Mononuclear cell (primary cell): ENCODE data around the gene AGO1. TPM values are rescaled to one million over a fixed set of nuclear protein-coding genes. Genes with fewer than 3 reads are reported as not detected.

ENCODE experiments used
- H3K27me3 ChIP-seq: 2 replicates; pipeline ENCODE4 v1.6.0; 2011; ENCODE audit warnings: low read length, control low read depth; ENCODE audit not compliant: insufficient read depth
- H3K4me1 ChIP-seq: 2 replicates; pipeline ENCODE4 v1.5.1; 2011; ENCODE audit warnings: mild to moderate bottlenecking, low read length, control low read depth; ENCODE audit not compliant: insufficient read depth
- H3K4me3 ChIP-seq: 2 replicates; pipeline ENCODE4 v1.5.1; 2011; ENCODE audit warnings: mild to moderate bottlenecking, low read length, moderate library complexity
- H3K9me3 ChIP-seq: 2 replicates; pipeline ENCODE4 v1.5.1; 2011; ENCODE audit warnings: low read depth, mild to moderate bottlenecking, control low read depth, low read length
- total RNA-seq: library from RNA; depleted of rRNA; stranded (reverse); fragments of >200 nt; gene quantifications from one replicate; pipeline ENCODE4 v1.2.3, GENCODE V29; 2012

Gene AGO1
- total RNA-seq, 1 donor, result 19.0 TPM

DNA sequence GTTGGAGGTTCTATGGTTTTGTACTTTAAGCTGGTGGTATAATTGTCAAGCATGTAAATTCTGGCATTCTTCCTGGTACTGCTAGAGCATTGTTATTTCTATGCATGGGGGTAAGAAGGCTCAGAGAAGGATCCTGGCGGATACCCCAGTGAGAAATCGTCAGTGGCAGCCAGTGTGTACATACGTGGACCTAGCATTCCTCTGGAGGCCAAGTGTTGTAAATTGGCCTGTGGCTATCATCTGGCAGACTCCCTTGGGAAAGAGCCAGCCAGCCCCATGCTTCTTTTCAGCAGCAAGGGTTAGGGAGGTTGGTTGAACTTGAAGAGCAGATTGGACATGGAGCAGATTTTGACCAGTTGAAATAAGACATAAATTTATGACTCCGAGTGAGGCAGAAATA is 42.7 kb downstream of the AGO1 start:
- H3K4me1 ChIP-seq, result peaks cover 7% of the 10 kb centered on the region
- no peak overlapping the region for H3K4me3 ChIP-seq
- H3K27me3 ChIP-seq, result no peaks in the 10 kb centered on the region
- no peaks in the 10 kb centered on the region for H3K9me3 ChIP-seq

DNA sequence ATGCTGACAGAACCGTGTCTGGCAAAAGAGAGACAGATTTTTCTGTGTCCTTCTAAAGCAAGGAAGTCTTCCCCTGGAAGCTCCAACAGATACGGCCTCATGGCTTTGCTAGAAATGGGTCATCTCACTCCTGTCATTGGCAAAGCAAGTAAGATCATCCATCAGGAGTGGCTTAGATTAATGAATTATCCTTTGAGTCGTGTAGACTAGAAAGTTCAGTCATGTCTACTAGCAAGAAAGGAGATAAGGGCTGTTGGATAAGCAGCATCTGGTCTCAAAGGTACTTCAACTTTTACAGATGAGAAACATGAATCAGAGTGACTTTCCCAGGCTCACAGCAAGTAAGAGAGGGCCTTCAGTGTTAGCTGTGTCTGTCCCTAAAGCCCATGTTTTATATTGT is 44.5 kb downstream of the AGO1 start:
- peaks cover 18% of the 10 kb centered on the region for H3K4me1 ChIP-seq
- no peak overlapping the region for H3K4me3 ChIP-seq

DNA sequence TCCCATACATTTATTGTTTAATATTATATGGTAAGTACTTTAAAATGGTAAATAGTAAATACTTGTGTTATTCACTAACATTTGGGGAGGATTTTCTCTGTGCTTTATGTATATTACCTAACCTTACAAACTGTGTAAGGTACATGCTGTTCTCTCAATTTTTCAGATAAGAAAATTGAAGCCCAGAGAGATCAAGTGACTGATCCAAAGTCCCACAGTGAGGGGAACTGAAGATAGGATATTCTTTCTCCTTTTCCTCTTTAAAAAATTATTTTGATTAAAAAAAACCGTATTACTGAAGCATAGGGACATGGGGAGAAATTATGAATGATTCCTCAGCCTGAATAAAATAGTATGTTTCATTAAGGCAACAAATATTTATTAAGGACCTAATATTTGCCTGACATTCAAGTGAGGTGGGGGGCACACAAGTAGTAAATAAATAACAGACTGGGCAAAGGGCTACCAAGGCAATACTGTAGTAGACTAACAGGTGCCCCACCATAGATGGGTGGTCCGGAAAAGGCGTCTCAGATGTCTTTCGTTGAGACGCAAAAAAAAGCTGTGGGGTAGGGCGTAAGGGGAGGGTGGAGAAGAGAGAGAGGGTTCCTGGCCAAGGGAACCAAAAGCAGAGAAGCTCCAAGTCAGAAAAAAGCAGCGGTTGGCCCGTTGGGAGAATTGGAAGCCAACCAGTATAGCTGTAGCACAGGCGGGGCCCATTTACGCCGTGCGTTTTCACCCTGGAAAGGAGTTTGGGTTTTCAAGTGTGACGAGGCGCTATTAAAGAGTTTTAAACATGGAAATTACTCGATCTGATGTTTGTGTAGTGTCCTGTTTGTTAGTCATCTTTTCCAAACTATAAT is 47.0 kb downstream of the AGO1 start:
- Histone ChIP-seq H3K27me3 (no peaks in the 10 kb centered on the region), H3K9me3 (no peaks in the 10 kb centered on the region), H3K4me3 (peak overlapping the region; percentile 86), H3K4me1 (peaks cover 24% of the 10 kb centered on the region)

More for the DNA sequence above, 44.5 kb downstream of the AGO1 start:
- H3K27me3 ChIP-seq, result no peaks in the 10 kb centered on the region
- no peaks in the 10 kb centered on the region for H3K9me3 ChIP-seq

DNA sequence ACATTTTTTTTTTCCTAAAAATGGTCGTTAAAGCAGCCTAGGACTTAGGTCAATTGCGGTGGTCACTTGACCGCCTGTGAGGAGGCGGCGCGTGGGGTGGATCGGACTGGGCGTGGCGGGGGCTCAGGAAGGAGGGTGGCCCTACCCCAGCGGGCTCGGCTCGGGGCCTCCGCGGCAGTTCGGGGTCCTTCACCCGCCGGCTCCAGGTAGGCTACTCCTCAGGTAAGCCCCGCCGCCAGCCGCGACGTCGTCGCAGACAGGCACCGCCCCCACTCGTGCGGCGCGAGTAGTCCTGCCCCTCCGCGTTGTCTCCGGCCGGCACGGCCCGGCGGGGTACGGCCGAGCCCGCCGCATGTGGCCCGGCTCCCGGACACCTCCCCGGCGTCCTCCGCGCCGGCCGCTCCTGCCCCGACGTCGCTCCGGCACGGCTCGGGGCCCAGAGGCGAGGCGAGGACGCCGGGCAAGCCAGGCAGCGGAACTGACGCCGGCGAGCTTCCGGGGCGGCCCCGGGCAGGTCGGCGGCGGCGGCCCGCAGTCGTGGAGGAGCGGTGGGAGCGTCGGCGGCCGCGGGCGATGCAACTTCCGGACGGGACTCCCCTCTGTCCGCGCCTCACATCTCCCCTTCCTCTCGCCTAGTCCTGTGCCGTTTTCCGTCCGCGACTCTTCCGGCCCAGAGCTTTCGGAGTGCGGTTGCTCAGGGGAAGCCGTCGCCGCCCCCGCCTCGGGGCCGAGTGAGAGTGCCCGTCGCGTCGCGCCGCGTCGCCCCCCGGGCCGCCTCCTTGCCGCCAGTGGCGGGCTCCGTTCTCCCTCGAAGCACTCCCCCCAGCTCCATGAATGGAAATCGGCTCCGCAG is 47.8 kb downstream of the AGO1 start, which contains the start of gene AGO3:
Gene AGO3 (plus strand): TSS at position 513 of the 853 bp plus-strand sequence. CDS start 322 bp downstream, at position 835.
- H3K27me3 ChIP-seq, result no peaks in the 10 kb centered on the region
- H3K9me3 ChIP-seq, result no peaks in the 10 kb centered on the region
- H3K4me3 ChIP-seq, result peak within 1 kb of the TSS; percentile 86
- peaks cover 24% of the 10 kb centered on the region for H3K4me1 ChIP-seq

DNA sequence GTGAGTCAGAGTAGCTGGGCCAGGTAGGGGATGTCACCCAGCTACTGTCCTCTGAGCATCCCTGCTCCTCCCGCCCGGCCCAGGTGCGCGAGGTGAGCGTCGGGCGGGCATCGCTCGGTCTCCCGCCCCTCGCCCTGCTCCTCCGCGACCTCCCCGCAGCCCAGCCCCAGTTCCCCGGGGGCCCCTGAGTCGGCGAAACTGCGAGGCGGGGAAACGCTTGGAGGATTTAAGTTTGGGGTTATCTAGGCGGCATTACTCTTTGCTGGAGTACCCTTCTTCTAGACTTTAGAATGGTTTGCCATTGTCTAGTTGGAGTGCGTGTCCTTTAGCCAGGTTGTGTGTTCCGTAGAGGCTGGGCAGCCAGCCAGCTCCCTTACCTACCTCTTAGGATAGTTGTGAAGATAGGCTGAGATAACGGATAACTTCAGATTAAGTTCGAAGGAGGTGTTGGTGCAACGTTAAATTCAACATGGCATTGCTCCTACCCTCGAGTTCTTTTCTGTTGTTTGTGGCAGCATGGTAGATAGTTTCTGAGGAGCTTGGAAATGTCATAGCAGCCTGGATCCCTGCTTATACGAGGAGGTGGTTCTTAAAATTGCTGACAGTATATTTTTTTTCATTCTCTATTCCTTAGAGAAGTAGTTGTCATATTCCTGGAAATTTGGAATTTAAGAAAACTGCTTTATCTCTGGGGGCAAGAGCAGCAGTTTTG is 48.6 kb downstream of the AGO1 start:
- Histone ChIP-seq H3K4me3 (peak overlapping the region; percentile 86), H3K27me3 (no peaks in the 10 kb centered on the region), H3K4me1 (peaks cover 31% of the 10 kb centered on the region), H3K9me3 (no peaks in the 10 kb centered on the region)

DNA sequence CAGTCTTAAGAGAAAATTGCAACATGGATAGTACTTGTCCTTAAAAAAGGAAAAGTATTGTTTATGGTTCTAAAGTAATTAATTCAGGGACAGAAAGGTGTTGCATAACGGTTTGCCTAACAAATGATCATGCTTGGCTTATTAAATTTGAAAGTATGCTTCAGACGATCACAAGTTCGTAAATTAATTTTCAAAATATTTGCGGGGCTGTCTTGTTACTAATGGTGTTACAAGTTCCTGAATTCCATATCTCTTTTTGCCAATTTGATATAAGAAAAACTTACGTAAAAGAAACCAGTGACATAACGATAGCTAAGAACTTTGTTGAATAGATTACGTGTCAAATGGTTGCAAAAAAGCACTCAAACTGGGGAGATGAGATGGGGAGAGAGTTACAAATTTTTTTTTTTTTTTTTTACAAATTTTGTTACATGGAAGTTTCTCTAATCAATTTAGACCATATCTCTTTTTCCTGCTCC is 49.2 kb downstream of the AGO1 start:
- no peaks in the 10 kb centered on the region for H3K9me3 ChIP-seq
- no peak overlapping the region for H3K4me3 ChIP-seq
- no peaks in the 10 kb centered on the region for H3K27me3 ChIP-seq
- peaks cover 37% of the 10 kb centered on the region for H3K4me1 ChIP-seq

DNA sequence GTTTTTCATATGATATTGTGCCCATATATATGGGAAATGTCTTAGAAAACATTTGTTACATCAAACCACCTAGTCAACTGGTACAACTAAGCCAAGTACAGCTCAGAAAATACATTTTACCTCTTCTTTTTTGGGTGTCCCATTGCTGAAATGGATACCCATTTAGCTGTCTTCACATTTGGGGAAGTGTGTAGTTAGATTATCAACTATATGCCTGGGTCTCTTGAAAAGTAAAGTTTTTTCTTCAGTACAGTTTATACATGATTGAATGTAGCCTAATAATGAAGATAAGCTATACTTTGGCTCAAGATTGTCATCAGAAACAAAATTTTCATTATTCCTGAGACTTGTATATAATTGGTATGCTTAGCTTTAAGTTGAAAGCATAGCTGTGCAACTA is 49.9 kb downstream of the AGO1 start:
- H3K9me3 ChIP-seq, result no peaks in the 10 kb centered on the region
- no peaks in the 10 kb centered on the region for H3K27me3 ChIP-seq
- H3K4me1 ChIP-seq, result peaks cover 40% of the 10 kb centered on the region
- no peak overlapping the region for H3K4me3 ChIP-seq

DNA sequence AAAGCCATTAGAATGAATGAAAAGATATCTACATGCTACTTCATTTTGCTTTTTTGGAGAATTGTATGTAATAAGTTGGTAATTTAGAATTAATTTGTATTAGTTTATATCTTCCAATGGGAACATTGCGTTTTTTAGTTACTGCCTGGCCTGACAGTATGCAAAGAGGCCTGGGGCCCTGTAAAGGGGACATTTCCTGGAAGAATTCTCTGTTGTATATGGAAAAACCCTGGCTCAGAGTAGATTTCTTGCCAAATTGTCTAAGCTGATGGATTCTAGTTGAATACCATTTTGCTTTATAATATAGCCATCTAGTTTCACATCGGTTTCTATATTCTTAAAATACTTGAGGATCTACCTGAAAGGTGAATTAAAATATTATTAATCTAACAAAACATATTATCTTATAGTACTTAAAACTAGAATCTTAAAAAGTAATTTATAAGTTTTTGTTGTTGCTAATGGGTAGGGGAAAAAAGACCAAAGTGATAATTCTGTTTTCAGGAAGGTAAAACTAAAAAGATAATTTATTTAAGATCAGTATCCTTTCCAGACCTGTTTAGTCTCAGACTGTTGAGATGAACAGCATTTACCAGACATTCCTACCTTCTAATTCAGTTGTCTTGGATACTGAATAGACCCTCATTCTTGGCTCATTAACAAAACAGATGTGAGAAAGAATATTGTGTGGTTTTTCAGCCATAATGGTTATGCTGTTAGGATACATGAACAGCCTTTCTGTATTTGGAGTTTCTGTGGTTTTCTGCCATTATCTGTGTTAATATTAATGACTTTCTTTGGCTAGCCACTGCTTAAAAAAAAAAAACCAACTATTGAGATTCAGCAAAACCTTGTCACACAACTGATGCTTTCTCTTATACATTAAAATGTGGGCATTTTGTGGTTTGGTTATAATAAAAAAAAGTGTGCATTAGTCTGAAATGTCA is 52.7 kb downstream of the AGO1 start:
- Histone ChIP-seq H3K4me3 (no peak overlapping the region), H3K9me3 (no peaks in the 10 kb centered on the region), H3K27me3 (no peaks in the 10 kb centered on the region), H3K4me1 (peaks cover 33% of the 10 kb centered on the region)

DNA sequence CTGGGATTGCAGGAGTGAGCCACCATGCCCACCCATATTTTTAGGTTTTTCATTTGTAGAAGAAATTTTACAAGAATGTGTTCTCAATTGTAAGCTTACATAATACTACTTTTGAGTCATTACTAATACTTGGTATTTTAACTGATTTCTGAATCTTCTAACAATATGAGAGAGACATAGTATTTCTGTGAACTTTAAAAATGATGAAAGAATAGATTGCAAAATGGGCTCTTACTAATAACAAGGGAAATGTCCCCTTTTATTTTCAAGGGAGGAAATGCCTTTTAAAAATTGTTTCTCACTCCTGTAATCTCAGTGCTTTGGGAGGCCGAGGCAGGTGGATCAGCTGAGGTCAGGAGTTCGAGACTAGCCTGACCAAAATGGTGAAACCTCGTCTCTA is 53.8 kb downstream of the AGO1 start:
- no peak overlapping the region for H3K4me3 ChIP-seq
- H3K9me3 ChIP-seq, result no peaks in the 10 kb centered on the region
- H3K4me1 ChIP-seq, result peaks cover 29% of the 10 kb centered on the region
- H3K27me3 ChIP-seq, result no peaks in the 10 kb centered on the region

DNA sequence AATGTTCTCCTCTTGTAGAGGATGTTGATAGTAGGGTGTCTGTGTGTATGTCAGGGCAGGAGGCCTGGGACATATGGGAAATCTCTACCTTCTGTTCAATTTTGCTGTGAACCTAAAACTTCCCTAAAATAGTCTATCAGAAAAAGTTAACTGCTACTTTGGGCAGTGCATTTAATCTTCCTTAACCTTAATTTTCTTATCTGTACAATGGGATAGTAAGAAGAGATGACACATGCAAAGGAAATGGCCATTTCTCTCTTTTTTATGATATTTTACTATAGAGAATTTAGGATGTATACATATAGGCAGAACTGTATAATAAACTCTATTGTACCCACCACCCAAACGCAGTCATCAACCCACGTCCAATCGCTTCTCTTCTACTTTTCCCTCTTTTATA is 56.5 kb downstream of the AGO1 start:
- Histone ChIP-seq H3K4me1 (peaks cover 33% of the 10 kb centered on the region), H3K4me3 (no peak overlapping the region)

DNA sequence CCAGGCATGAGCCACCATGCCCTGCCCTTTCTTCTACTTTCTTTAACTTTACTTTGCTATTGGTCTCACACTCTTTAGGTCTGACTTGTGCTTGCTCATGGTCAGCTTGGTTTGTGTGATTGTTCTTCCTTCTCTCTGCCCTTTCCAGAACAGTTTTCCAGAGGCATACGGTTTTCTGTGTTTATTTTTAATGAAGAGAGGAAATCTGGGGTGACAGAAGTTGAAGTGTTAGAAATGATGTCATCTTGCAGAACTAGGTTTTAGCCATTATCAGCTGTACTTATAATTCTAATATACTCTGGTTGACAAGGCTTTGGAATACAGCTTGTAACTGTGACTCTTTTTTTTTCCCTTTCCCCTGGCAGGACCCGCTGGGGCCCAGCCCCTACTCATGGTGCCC is 62.3 kb downstream of the AGO1 start:
- no peaks in the 10 kb centered on the region for H3K27me3 ChIP-seq
- peaks cover 18% of the 10 kb centered on the region for H3K4me1 ChIP-seq
- no peaks in the 10 kb centered on the region for H3K9me3 ChIP-seq
- no peak overlapping the region for H3K4me3 ChIP-seq

More for the DNA sequence above, 56.5 kb downstream of the AGO1 start:
- Histone ChIP-seq H3K27me3 (no peaks in the 10 kb centered on the region), H3K9me3 (no peaks in the 10 kb centered on the region)

DNA sequence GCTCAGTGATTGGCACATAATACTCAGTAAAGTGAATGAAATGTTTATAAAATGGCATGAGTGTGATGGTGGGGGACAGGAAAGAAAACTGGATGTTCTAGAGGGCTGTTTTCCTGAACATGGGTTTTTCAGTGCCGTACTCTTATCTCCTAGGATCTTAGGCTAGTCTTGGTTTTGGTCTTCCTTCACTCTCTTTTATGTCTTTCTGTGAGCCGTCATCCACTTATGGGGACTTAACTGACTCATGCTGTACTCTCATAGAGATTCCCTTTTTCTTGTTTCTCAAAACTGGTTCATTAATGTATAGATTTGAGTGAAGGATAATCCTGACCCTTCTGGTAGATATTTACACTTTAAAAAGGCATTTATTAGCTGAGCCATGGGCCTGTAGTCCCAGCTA is 64.5 kb downstream of the AGO1 start:
- H3K4me1 ChIP-seq, result peaks cover 18% of the 10 kb centered on the region
- no peaks in the 10 kb centered on the region for H3K27me3 ChIP-seq
- no peaks in the 10 kb centered on the region for H3K9me3 ChIP-seq
- no peak overlapping the region for H3K4me3 ChIP-seq

DNA sequence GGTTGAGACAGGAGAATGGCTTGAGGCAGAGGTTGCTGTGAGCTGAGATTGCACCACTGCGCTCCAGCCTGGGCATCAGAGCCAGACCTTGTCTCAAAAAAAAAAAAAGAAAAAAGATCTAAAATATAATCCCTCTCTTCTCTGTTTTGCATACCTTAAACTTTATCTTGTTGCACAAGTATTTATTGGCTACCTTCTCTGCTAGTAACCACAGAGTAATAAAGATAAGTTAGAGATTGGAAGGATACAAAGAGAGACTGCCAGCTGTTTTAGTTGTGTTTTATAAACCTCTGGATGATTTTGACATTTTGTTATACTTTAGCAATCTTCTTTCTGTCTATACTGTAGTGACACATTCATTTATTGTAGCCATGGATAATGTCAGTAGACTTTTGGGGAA is 75.5 kb downstream of the AGO1 start:
- Histone ChIP-seq H3K27me3 (no peaks in the 10 kb centered on the region), H3K4me3 (no peak overlapping the region), H3K4me1 (no peaks in the 10 kb centered on the region), H3K9me3 (no peaks in the 10 kb centered on the region)

DNA sequence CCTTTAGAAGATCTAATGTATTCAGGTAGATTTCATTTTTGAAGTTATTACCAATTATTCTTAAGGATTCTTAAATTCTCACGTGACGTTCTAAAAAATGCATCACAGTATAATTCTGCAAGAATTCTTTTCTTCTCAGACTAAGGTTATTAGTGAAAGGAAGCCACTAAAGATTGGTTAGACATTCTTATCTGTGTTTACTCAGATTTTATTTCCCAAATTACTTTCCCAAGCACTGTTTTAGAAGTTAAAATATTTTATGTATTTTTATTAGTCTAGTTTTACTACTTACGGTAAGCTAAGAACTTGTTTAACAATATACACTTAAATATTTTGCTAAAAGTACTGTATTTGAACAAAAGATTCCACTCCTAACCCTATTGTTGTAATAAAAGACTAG is 76.3 kb downstream of the AGO1 start:
- H3K4me1 ChIP-seq, result no peaks in the 10 kb centered on the region
- H3K4me3 ChIP-seq, result no peak overlapping the region
- no peaks in the 10 kb centered on the region for H3K9me3 ChIP-seq
- H3K27me3 ChIP-seq, result no peaks in the 10 kb centered on the region
